KG1 (cell line): ENCODE measurements around the gene ABHD6.
"Not testable (repeated sequence)": the region's sequence is repeated elsewhere in the genome, so short reads cannot be mapped to it uniquely, and the experiment has no call there.

Experiments used
- DNase-seq: peaks from one replicate; lab custom pipeline; 2025; lab: John Stamatoyannopoulos, UW

The ABHD6 gene

DNA sequence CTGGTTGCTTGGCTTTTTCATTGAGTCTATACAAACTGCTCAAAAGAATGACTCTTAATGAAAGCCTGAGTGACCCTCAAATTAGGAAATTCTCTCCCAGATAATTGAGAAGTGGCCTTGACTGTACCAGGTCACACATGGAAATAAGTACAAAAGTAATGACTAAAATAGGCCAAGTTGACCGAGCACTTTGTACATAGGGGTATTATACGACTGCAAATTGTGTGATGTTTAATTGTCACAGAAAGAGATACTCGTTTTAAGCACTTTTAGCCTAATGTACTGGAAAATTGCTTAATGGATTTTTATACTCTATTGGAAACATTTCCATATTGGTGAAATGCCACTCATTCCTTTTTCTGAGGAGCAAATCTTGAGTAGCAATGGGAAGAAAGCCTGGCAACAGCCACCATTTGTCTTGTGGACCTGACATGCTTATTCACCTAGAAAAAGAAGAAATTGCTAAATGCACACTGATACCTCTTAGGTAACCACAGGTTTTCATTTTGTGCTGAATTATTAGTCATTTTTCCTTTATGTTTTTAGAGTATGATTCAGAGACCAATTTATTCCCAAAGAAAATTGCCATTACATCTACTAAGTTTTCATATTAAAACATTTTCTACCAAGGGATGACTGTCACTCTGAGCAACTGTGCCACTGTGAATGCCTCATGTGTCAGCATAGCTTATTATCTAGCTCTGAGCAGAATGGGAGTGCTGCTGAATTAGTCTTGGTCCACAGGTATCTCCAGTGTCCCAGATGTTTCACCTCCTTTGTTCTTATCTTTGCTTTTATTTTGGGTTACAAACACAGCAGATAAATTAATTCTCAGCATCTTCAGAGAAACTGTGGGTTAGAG lies 86.2 kb downstream of the ABHD6 start:
- DNase-seq = no peak

DNA sequence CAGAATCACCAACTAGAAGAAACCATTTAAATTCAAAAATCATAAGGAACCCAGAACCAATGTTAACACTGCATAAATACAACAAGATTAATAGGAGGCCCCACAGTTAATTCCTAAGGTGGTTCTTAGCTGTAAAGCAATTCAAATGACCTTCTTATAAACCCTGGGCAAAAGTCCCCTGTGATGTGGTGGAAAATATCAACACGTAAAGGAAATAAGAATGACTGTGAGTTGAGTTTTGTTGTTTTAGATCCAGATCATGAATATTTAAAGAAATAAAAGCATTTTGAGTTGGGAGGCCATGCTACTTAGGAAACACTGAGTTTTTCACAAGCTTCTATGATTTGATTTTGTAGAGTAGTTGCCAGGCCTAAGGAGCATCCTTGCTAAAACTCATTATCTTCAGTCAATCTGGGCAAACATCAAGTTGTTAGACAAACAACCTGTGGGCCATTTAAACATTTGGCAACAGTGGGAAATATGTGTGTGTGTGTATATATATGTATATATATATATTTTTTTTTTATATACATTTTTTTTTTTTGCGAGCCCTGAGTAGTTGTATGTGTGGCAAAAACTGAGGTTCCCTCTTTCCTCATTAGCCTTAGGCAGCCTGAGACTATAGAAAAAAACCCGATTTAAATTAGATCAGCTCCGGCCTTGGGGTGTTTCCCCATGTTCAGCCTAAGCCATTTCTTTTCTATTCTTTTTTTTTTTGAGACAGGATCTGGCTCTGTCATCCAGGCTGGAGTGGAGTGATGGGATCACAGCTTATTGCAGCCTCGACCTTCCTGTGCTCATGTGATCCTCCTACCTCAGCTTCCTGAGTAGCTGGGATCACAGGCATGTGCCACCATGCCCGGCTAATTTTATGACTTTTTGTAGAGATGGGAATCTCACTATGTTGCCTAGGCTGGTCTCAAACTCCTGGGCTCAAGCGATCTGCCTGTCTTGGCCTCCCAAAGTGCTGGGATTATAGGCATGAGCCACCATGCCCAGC lies 87.1 kb downstream of the ABHD6 start:
- DNase-seq = no peak

DNA sequence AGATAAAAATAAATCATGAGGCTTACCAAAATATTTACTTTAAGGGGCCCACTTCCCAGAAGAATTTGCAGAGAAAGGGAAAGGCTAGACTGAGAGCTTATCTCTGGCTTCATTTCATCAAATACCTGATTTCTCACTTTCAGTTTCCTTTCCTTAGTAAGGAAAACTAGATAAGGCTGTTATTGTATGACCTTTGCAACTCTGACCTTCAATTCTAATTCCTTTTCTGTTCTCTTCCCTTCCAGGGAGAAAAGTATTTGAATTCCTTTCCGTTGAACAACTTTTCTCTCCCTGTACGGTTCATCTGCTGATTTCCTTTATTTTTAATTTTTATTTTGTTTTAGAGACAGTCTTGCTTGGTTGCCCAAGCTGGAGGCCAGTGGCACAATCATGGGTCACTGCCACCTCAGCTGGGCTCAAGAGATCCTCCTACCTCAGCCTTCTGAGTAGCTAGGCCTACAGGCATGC lies 88.0 kb downstream of the ABHD6 start:
- no peak for DNase-seq

DNA sequence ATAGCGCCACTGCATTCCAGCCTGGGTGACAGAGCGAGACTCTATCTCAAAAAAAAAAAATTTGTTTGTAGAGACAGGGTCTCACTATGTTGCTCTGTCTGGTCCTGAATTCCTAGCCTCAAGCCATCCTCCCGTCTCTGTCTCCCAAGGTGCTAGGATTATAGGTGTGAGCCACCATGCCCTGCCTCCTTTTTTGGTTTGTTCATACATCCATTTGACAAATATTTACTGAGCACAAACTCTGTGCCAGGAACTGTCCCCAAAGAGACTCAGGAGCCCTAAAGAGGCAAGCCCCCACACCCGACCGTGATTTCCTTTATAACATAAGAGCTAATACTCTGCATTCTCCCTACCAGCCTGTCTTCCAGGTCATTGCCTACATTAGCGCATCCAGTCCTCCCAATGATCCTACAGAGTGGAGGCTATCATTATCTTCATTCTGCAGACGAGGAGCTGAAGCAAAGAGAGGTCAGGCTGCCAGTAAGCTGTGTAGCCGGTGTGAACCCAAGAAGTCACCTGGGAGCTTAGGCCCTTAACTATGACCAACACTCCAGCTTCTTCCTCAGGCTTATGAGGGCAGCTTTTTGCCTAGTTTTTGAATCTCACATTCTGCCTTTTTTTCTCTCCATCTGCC lies 88.8 kb downstream of the ABHD6 start:
- DNase-seq = no peak

DNA sequence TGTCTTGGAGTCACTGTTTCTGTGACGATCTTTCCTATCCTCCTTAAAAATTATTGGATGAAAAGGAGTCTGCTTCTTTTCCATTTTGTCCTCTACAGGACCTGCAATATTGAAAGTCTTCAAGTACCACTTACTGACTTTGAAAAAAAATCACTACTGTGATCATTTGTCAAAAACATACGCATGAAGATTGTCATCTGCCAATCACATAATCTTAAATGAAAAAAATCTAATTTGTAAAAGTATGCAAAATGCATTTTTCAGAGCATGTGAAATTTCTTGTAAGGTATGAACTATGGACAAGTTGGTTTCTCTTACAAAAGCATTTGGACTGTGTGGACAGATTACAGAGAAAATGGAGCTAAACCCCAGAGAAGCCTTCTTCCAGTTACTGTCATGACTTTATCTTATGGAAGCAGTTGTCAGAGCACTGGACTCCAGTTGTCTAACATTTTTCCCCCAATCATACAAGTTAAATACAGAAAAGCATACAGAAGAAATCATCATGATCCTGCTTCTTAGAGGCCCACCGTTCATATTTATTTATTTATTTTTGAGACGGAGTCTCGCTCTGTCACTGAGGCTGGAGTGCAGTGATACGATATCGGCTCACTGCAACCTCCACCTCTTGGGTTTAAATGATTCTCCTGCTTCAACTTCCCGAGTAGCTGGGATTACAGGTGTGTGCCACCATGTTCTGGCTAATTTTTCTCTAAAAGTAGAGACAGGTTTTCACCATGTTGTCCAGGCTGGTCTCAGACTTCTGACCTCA lies 91.7 kb downstream of the ABHD6 start:
- DNase-seq = no peak

DNA sequence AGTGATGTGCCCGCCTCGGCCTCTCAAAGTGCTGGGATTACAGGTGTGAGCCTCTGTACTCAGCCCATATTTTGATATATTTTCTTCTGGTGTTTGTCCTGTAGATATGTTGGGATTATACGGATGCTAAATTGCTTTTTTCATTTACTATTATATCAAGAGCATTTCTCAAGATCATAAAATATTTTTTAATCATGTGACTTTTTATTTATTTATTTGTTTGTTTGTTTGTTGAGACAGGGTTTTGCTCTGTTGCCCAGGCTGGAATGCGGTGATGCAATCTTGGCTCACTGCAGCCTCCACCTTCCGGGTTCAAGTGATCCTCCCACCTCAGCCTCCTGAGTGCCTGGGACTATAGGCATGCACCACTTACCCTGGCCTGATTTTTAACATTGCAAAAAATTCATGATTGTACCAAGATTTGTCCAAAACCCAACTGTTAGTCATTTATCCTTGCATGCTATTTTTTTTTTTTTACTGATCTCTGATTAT lies 92.4 kb downstream of the ABHD6 start:
- no peak for DNase-seq

DNA sequence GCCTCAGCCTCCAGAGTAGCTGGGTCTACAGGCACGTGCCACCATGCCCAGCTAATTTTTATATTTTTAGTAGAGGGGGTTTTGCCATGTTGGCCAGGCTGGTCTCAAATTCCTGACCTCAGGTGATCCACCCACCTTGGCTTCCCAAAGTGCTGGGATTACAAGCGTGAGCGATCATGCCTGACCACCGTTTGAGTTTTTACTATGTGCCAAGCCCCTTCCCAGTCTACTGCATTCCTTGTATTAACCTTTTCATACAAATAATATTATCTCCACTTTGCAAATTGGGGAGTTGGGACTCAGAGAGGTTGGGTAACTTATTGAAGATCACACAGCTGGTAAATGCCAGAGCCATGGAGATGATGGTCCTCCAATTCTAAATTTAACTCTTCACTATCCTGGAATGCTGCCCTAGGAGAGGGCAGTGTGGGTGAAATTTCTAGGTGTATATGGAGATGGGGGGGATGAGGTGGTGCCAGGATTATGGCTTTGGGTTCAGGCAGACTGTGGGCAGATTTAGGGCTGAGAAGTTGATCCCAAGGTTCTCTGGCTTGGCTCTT lies 94.1 kb downstream of the ABHD6 start:
- DNase-seq = no peak

DNA sequence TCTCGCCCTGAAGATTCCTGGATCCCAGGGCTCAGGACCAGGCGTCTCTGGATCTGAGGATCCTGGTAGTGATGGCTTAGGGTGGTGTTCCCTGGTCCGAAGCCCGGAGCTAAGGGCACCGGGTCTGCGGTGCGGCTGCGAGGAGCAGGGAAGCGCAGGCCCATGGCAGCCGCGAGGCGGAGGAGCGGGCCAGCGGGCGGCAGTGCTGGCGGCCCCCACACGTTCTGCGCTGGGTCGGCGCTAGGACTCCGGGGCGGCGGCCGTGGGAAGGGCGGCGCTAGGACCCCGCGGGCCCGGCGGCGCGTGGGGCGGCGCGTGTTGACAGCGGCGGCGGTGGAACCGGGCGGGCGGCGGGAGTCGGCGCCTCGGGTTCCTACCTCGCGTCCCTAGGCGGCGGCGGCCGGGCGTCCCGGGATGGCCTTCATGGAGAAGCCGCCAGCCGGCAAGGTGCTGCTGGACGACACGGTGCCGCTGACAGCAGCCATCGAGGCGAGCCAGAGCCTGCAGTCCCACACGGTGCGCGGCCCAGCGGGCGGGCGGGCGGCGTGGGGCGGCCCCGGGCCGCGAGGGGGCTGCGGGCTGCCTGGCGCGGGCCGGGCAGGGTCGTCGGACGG lies 95.1 kb downstream of the ABHD6 start, which contains the start of gene PXK:
TSS of gene PXK (plus strand) at position 318 of the 614 bp plus-strand sequence. CDS start at position 415, 97 bp downstream.
- DNase-seq = no peak

DNA sequence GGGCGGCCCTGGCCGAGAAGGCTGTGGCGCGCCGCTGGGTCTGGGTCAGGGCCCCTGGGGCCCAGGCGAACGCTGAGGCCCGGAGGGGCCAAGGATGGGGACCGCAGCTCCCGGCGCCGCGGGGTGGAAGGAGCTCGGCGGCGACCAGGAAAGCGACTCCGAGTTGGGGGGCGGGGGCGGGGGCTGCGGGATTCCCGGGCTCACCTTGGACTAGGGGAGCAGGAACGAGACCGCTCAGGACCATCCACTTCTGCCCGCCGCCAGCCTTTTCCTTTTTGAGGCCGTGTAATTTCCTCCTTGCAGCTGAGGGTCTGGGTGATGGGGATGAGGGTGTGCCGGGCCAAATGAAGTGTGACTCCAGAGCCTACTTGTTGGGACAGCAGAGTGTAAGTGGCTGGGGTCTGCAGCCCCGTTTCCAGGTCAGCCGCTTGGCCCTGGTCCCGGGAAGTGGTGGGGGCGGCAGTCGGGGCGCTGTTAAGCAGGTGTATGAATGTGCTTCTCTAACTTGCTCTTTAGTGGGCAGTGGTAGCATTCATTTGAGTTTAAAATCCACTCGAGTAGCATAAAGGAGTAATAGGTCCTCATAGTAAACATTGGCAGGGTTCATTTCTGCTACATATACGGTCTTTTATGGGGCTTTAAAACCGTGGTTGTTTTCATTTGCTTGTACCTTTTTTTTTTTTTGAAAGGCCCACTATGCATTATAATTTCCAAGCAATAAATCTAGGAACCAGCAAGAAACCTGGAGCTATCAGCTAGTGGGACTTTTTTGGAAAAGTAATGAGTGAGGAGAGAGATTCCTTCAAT lies 95.8 kb downstream of the ABHD6 start:
- DNase-seq = no peak

DNA sequence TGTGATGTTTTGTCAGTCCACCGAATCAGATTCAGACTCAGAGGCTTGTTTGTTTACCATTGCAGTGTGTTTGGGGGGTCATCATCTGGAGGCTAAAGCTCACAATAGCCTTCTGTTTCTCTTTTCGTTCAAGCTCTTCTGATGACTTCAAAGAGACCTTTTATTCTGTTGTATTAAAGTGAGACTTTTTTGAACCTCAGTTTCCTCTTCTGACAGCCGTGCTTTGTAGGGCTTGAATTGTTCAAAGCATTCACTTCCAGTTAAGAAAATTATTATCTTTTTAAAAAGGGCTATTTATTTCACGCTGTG lies 96.4 kb downstream of the ABHD6 start:
- no peak for DNase-seq

DNA sequence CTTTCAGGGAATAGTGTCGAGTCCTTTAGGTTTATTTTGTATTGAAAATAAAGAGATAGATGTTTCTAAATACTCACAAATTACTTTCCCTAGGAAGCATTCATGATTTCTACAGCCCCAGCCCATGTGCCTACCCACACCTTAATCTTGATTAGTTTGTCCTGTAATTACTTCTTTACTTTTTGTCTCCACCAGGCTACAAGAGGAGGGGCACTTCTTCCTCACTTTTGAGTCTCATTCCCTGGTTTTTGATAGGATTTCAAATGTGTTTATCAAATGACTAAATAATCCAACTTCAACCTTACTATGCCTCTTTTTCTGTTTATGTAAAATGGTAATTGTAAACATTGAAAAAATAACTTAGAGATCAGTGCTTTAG lies 96.9 kb downstream of the ABHD6 start:
- no peak for DNase-seq

DNA sequence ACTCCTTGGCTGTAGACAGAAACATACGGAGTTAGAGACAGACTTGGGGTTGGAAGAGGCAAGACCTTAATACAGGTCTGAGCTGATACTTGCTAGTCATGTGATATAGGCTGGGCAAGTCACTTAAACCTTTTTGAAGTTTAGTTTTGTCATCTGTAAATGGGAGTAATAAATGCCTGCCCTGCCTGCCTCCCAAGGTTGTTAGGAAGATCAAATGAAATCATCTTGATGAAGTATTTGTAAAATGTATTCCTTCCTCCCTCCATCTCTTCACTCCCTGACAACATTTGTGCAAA lies 98.0 kb downstream of the ABHD6 start:
- no peak for DNase-seq

DNA sequence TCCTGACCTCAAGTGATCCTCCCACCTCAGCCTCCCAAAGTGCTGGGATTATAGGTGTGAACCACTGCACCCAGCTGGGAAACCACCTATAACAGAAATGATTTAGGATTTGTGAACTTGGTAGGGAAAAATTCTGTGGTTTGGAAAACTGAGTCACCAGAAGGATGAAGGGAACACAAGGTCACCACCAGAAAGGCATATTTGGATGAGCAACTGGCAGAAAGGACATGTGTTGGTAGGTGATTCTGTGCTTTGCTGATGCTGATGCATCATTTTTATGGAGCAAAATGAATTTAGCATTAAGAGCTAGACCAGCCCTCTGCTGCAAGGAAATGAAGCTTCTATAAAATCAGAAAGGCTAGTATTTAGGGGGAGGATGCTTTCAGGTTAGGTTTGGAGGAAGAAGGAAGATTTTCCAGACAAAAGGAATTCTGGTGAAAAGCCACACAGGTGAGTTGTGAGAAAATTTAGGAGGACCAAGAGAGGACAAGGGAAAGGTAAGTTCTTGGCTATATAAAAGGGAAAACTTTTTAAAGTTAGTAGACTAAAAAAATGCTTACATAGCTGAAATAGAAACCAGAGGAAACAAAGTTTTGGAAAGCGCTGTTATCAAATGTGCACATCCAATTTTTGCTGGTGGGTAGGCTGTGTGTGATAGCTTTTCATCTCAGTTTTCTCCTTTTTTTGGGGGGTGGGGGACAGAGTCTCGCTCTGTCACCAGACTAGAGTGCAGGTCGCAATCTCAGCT lies 98.7 kb downstream of the ABHD6 start:
- DNase-seq = no peak

DNA sequence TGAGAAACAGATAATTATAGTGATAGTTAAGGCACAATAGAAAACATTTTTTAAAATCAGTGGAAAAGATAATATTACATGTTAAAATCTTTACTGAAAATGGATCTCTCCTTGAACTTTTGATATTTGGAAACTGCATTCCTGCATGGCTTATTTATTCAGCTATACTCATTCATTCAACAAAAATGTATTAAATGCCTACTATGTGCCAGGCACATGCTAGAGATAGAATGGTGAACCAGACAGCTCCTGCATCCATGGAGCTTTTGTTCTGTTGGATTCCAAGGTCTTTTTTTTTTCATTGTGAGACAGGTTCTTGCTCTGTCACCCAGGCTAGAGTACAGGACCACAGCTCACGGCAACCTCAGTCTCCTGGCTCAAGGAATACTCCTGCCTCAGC lies 99.6 kb downstream of the ABHD6 start:
- DNase-seq = no peak

DNA sequence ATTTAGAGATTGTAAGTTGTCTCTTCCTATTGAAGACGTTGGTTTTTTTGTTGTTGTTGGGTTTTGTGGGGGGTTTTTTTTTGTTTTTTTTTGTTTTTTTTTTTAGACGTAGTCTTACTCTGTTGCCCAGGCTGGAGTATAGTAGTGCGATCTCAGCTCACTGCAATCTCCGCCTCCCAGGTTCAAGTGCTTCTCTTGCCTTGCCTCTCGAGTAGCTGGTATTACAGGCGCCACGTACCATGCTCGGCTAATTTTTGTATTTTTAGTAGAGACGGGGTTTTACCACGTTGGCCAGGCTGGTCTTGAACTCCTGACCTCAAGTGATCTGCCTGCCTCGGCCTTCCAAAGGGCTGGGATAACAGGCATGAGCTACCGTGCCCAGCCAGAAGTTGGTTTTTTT lies 101.6 kb downstream of the ABHD6 start:
- not testable (repeated sequence) for DNase-seq

DNA sequence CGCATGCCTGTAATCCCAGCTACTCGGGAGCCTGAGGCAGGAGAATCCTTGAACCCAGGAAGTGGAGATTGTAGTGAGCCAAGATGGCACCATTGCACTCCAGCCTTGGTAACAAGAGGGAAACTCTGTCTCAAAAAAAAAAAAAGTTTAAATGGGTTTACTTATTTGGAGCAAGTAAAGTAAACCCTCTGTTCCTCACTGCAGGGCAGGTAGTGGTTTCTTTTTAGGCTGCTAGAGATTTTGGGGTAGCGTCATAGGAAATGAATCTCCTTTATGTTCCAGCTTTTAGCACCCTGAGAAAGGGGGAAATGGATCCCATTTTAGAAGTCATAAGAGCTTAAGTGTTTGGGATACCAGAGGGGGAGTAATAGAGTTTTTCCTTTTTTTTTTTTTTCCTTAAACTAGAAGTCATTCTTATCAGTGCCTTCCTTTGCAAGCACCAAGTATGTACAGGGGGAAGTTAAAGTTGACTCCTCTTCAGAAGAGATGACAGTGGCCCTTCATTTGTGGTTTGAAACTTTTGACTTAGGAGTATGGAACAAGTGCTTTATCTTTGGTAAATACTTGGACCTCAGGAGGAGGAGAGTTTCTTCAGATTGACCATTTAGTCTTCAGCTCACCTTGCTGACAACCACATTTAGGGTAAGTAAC lies 103.1 kb downstream of the ABHD6 start:
- DNase-seq = no peak

DNA sequence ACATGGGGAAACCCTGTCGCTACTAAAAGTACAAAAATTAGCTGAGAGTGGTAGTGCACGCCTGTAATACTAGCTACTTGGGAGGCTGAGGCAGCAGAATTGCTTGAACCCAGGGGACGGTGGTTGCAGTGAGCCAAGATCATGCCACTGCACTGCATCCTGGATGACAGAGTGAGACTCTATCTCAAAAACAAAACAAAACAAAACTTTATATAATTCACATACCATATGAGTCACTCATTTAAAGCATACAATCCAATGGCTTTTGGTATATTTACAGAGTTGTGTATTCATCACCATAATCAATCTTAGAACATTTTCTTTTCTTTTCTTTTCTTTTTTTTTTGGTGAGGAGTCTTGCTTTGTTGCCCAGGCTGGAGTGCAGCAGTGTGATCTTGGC lies 103.8 kb downstream of the ABHD6 start:
- DNase-seq = no peak

DNA sequence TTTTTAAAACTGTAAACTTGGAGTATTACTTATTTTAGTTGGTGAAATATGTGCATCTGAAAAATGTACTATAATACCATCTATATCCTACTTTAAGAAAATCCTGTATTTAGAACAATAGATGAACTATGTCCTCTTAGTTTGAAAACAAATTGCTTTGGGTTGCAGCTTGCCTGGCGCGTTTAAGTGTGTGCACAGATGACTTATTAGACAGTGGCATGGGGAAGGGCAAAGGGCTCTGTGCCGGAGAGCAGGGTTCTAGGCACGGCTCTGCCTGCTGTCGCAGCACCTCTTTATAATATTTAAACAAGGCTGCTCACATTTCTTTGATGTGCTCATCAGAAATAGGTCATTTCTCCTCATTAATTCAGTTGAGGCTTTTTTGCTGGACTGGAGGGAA lies 105.1 kb downstream of the ABHD6 start:
- no peak for DNase-seq
